ENCODE data around the gene SLC13A4. TPM values are rescaled to one million over a fixed set of nuclear protein-coding genes. Genes with fewer than 3 reads are reported as not detected.

SLC13A4 gene
- total RNA-seq, 2 experiments from 2014 or later = not detected

DNA sequence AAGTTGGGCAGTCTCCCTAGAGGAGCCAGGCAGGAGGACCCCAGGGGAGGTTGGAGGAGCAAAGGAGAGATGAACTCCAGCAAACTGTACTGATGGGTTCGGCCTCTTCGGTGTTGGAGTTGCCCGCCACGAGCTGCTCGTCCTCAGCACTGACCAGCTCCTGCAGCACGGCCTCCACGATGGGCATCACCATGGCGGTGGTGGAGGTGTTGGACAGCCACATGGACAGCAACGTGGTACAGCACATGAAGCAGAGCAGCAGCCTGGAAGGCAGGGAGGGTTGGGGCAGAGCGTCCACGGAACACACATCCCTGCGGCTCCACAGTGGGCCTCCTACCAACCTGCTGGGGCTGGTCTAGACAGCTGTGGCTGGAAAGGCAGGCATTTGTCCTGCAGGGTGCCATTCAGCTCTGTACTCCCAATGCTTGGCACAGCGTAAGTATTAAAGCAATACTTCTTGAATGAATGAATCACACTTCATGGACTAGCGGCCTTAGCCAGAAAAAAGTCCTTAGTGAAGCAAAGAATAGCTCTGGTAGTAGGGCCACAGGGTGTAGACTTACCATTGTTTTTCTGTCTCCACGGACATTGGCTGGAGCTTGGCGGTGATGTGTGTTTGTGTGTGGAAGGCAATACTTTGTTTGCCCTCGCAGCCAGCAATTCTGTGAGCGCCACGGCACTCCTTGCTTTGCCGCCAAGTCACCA lies 21.8 kb downstream of the SLC13A4 start:
- TF ChIP-seq, protein P1, sequence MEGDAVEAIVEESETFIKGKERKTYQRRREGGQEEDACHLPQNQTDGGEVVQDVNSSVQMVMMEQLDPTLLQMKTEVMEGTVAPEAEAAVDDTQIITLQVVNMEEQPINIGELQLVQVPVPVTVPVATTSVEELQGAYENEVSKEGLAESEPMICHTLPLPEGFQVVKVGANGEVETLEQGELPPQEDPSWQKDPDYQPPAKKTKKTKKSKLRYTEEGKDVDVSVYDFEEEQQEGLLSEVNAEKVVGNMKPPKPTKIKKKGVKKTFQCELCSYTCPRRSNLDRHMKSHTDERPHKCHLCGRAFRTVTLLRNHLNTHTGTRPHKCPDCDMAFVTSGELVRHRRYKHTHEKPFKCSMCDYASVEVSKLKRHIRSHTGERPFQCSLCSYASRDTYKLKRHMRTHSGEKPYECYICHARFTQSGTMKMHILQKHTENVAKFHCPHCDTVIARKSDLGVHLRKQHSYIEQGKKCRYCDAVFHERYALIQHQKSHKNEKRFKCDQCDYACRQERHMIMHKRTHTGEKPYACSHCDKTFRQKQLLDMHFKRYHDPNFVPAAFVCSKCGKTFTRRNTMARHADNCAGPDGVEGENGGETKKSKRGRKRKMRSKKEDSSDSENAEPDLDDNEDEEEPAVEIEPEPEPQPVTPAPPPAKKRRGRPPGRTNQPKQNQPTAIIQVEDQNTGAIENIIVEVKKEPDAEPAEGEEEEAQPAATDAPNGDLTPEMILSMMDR (conservative IDR thresholded peaks at IDR 0.05; ENCODE audit: low read length) = no peak
- TF ChIP-seq EZH2phosphoT487 (IDR thresholded peaks at IDR 0.05; ENCODE audit: borderline replicate concordance, low read depth, low read length) = no peak
- no peak for DNase-seq (ENCODE audit: low spot score)
- Histone ChIP-seq H3K9me2 (ENCODE audit: insufficient read depth, low read length) (no peaks in the 10 kb centered on the region), H3K36me3 (ENCODE audit: insufficient read depth, low read length) (no peaks in the 10 kb centered on the region), H2AFZ (ENCODE audit: low read length) (no peak overlapping the region), H3K79me2 (ENCODE audit: insufficient read depth, low read depth, low read length) (no peaks in the 10 kb centered on the region), H3K27ac (ENCODE audit: low read depth, low read length, poor library complexity, severe bottlenecking) (no peak overlapping the region), H3K9me3 (ENCODE audit: low read length) (no peaks in the 10 kb centered on the region), H3K4me3 (ENCODE audit: low read depth, low read length, poor library complexity, severe bottlenecking) (no peak overlapping the region), H3K4me1 (ENCODE audit: insufficient read depth, low read length, poor library complexity, severe bottlenecking) (no peaks in the 10 kb centered on the region), H3K4me2 (ENCODE audit: low read length) (no peak overlapping the region), H4K20me1 (ENCODE audit: insufficient read depth, low read length) (no peaks in the 10 kb centered on the region)
- ChIA-PET CTCF (ENCODE audit: unreplicated experiment) (interaction anchor here (0.6 kb wide), 1 partner anchor 432 kb away, joined by 3 read pairs; no protein-coding TSS in a partner anchor), POLR2A (no interaction called here)
- BruUV-seq (replicated peaks) = no TSS peak
- intact Hi-C loops (cut with micrococcal nuclease; ENCODE audit: unreplicated experiment) = no loop called here

DNA sequence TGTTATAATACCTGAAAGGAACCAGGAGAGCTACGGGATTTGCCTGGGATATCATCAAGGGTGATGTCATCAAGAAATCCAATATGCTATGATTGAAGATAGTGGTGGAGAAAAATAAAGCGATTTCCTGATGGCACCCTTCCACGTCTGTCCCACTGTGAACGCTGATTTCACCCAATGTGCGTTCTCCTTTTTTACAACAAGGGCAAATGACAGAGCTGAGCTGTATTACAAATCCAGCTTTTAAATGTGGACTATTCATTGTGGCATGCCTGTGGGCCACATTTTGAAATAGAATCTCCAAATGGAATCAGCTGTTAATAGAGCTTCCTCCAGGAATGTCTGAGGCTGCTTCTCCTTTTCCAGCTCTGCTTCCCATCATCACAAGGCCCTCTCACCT lies 23.3 kb downstream of the SLC13A4 start:
- Histone ChIP-seq H3K4me3 (ENCODE audit: low read depth, low read length, poor library complexity, severe bottlenecking) (no peak overlapping the region), H3K4me1 (ENCODE audit: insufficient read depth, low read length, poor library complexity, severe bottlenecking) (no peaks in the 10 kb centered on the region), H3K36me3 (ENCODE audit: insufficient read depth, low read length) (no peaks in the 10 kb centered on the region), H3K4me2 (ENCODE audit: low read length) (no peak overlapping the region), H3K9me3 (ENCODE audit: low read length) (no peaks in the 10 kb centered on the region), H3K79me2 (ENCODE audit: insufficient read depth, low read depth, low read length) (no peaks in the 10 kb centered on the region), H4K20me1 (ENCODE audit: insufficient read depth, low read length) (no peaks in the 10 kb centered on the region), H2AFZ (ENCODE audit: low read length) (no peak overlapping the region), H3K27ac (ENCODE audit: low read depth, low read length, poor library complexity, severe bottlenecking) (no peak overlapping the region), H3K9me2 (ENCODE audit: insufficient read depth, low read length) (no peaks in the 10 kb centered on the region)
- intact Hi-C loops (cut with micrococcal nuclease; ENCODE audit: unreplicated experiment) = no loop called here
- ChIA-PET CTCF (ENCODE audit: unreplicated experiment) (no interaction called here), POLR2A (interaction anchor here (0.6 kb wide), 2 partner anchors 137 to 431 kb away, joined by 3 to 4 read pairs; no protein-coding TSS in a partner anchor)
- no peak for DNase-seq (ENCODE audit: low spot score)
- BruUV-seq (replicated peaks) = no TSS peak
- TF ChIP-seq EZH2phosphoT487 (IDR thresholded peaks at IDR 0.05; ENCODE audit: borderline replicate concordance, low read depth, low read length) = no peak
- TF ChIP-seq, protein P1 (conservative IDR thresholded peaks at IDR 0.05; ENCODE audit: low read length) = no peak

DNA sequence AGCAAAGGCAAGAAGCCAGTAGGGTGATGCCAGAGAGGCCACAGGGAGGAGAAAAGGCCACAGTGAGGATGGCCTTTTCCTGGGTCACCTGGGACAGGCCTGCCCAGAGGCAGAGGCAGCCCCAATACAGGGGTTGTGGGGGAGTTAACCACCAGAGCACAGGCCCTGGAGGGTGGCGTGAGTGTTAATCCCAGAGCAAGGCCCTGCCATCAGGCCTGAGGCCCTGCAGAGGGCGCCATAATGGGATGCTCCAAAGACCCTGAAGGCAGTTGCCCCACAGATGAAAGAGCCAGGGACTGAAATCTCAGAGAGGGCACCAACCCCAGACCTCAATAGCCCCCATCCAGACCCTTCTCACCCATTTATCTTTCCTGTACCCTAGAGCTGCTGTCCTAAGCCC lies 23.9 kb downstream of the SLC13A4 start:
- H3K79me2 ChIP-seq (ENCODE audit: insufficient read depth, low read depth, low read length) = no peaks in the 10 kb centered on the region
- peak; percentile 22 for DNase-seq (ENCODE audit: low spot score)
- intact Hi-C loops (cut with micrococcal nuclease; ENCODE audit: unreplicated experiment) = no loop called here
- no peaks in the 10 kb centered on the region for H3K9me3 ChIP-seq (ENCODE audit: low read length)
- CTCF ChIA-PET (ENCODE audit: unreplicated experiment) = interaction anchor here (0.6 kb wide), 1 partner anchor 153 kb away, joined by 3 read pairs; no protein-coding TSS in a partner anchor
- H2AFZ ChIP-seq (ENCODE audit: low read length) = no peak overlapping the region
- no peaks in the 10 kb centered on the region for H3K4me1 ChIP-seq (ENCODE audit: insufficient read depth, low read length, poor library complexity, severe bottlenecking)
- TF ChIP-seq EZH2phosphoT487 (IDR thresholded peaks at IDR 0.05; ENCODE audit: borderline replicate concordance, low read depth, low read length) = no peak
- TF ChIP-seq, protein P1 (conservative IDR thresholded peaks at IDR 0.05; ENCODE audit: low read length) = peak; percentile 71
- H3K27ac ChIP-seq (ENCODE audit: low read depth, low read length, poor library complexity, severe bottlenecking) = no peak overlapping the region
- no TSS peak for BruUV-seq (replicated peaks)
- no peak overlapping the region for H3K4me2 ChIP-seq (ENCODE audit: low read length)
- POLR2A ChIA-PET = interaction anchor here (0.6 kb wide), 1 partner anchor 430 kb away, joined by 3 read pairs; no protein-coding TSS in a partner anchor
- H3K36me3 ChIP-seq (ENCODE audit: insufficient read depth, low read length) = no peaks in the 10 kb centered on the region
- H3K9me2 ChIP-seq (ENCODE audit: insufficient read depth, low read length) = no peaks in the 10 kb centered on the region
- H4K20me1 ChIP-seq (ENCODE audit: insufficient read depth, low read length) = no peaks in the 10 kb centered on the region
- H3K4me3 ChIP-seq (ENCODE audit: low read depth, low read length, poor library complexity, severe bottlenecking) = no peak overlapping the region

Data from OCI-LY7 (cell line).